ENCODE measurements around the gene NFAM1.

The NFAM1 gene

GRCh38 chr22:42397332-42398249 is 34.6 kb downstream of the NFAM1 start:
- no peaks in the 10 kb centered on the region for H4K20me1 ChIP-seq (ENCODE audit: insufficient read depth)
- H3K4me3 ChIP-seq (IDR thresholded peaks at IDR 0.05; ENCODE audit: insufficient read depth, low read depth, low read length) = no peak overlapping the region
- H3K9ac ChIP-seq = no peak overlapping the region
- H3K27ac ChIP-seq = no peak overlapping the region
- H3K27me3 ChIP-seq (ENCODE audit: insufficient read depth, low read depth) = no peaks in the 10 kb centered on the region
- no peaks in the 10 kb centered on the region for H3K79me2 ChIP-seq (ENCODE audit: insufficient read depth, low read depth)
- H3K36me3 ChIP-seq (ENCODE audit: insufficient read depth) = no peaks in the 10 kb centered on the region
- H3K4me1 ChIP-seq (ENCODE audit: low read depth, poor library complexity, severe bottlenecking) = peaks cover 10% of the 10 kb centered on the region
- H2AFZ ChIP-seq (ENCODE audit: low read depth) = no peak overlapping the region
- H3K4me2 ChIP-seq = no peak overlapping the region
- TF ChIP-seq CTCF (conservative IDR thresholded peaks at IDR 0.05; ENCODE audit: low read depth, low read length) = no peak

- Histone ChIP-seq H3K79me2 (ENCODE audit: insufficient read depth, low read depth) (no peaks in the 10 kb centered on the region), H2AFZ (ENCODE audit: low read depth) (no peak overlapping the region), H4K20me1 (ENCODE audit: insufficient read depth) (no peaks in the 10 kb centered on the region), H3K4me3 (IDR thresholded peaks at IDR 0.05; ENCODE audit: insufficient read depth, low read depth, low read length) (no peak overlapping the region), H3K27ac (no peak overlapping the region), H3K36me3 (ENCODE audit: insufficient read depth) (no peaks in the 10 kb centered on the region), H3K4me2 (no peak overlapping the region), H3K4me1 (ENCODE audit: low read depth, poor library complexity, severe bottlenecking) (peaks cover 10% of the 10 kb centered on the region), H3K27me3 (ENCODE audit: insufficient read depth, low read depth) (no peaks in the 10 kb centered on the region), H3K9ac (no peak overlapping the region)
- no peak for TF ChIP-seq CTCF (conservative IDR thresholded peaks at IDR 0.05; ENCODE audit: low read depth, low read length)
Measured at GRCh38 chr22:42396621-42397331, 35.4 kb downstream of the NFAM1 start.

GRCh38 chr22:42389143-42389542 is 43.1 kb downstream of the NFAM1 start:
- Histone ChIP-seq H3K36me3 (ENCODE audit: insufficient read depth) (no peaks in the 10 kb centered on the region), H3K79me2 (ENCODE audit: insufficient read depth, low read depth) (no peaks in the 10 kb centered on the region), H3K9ac (no peak overlapping the region), H2AFZ (ENCODE audit: low read depth) (no peak overlapping the region), H3K27me3 (ENCODE audit: insufficient read depth, low read depth) (no peaks in the 10 kb centered on the region), H3K4me1 (ENCODE audit: low read depth, poor library complexity, severe bottlenecking) (no peaks in the 10 kb centered on the region), H4K20me1 (ENCODE audit: insufficient read depth) (no peaks in the 10 kb centered on the region), H3K27ac (no peak overlapping the region), H3K4me3 (IDR thresholded peaks at IDR 0.05; ENCODE audit: insufficient read depth, low read depth, low read length) (no peak overlapping the region), H3K4me2 (no peak overlapping the region)
- no peak for TF ChIP-seq CTCF (conservative IDR thresholded peaks at IDR 0.05; ENCODE audit: low read depth, low read length)

- no peak overlapping the region for H3K4me3 ChIP-seq (IDR thresholded peaks at IDR 0.05; ENCODE audit: insufficient read depth, low read depth, low read length)
- no peaks in the 10 kb centered on the region for H4K20me1 ChIP-seq (ENCODE audit: insufficient read depth)
- H3K4me1 ChIP-seq (ENCODE audit: low read depth, poor library complexity, severe bottlenecking) = no peaks in the 10 kb centered on the region
- H3K27ac ChIP-seq = no peak overlapping the region
- no peak for TF ChIP-seq CTCF (conservative IDR thresholded peaks at IDR 0.05; ENCODE audit: low read depth, low read length)
- no peak overlapping the region for H3K9ac ChIP-seq
- H3K79me2 ChIP-seq (ENCODE audit: insufficient read depth, low read depth) = no peaks in the 10 kb centered on the region
- no peak overlapping the region for H3K4me2 ChIP-seq
- no peaks in the 10 kb centered on the region for H3K36me3 ChIP-seq (ENCODE audit: insufficient read depth)
- H3K27me3 ChIP-seq (ENCODE audit: insufficient read depth, low read depth) = no peaks in the 10 kb centered on the region
- H2AFZ ChIP-seq (ENCODE audit: low read depth) = no peak overlapping the region
Measured at GRCh38 chr22:42388130-42388797, 43.9 kb downstream of the NFAM1 start.

Measured in KMS-11 (cell line).